CD4-positive, CD25-positive, alpha-beta regulatory T cell (primary cell): ENCODE results near the gene EOLA1. TPM values are rescaled to one million over a fixed set of nuclear protein-coding genes. Genes with fewer than 3 reads are reported as not detected.

Experiments used
- ATAC-seq, 2 donors: fragments of 150-1000 bp; cut with Tn5 transposase; one replicate each; pipeline ENCODE4 v1.10.0; 2021; ENCODE audit warnings: low read depth in 2 of 2, moderate number of reproducible peaks in 2 of 2, moderate library complexity in 1 of 2
- DNase-seq, 3 donors: peaks; one replicate each; pipeline versions ENCODE4 v3.0.0 to v3.0.0-alpha.2; 2012 to 2022; ENCODE audit warnings: mixed read lengths in 1 of 3
- H3K27ac ChIP-seq: one replicate; pipeline ENCODE4 v1.7.0; 2013; ENCODE audit warnings: mild to moderate bottlenecking, low read length; ENCODE audit not compliant: insufficient read depth, poor library complexity, severe bottlenecking
- H3K27me3 ChIP-seq: one replicate; pipeline ENCODE4 v1.7.0; 2013; ENCODE audit warnings: low read length; ENCODE audit not compliant: control insufficient read depth, insufficient read depth
- H3K36me3 ChIP-seq: one replicate; pipeline ENCODE4 v1.7.0; 2013; ENCODE audit warnings: mild to moderate bottlenecking, low read length, moderate library complexity; ENCODE audit not compliant: control insufficient read depth, insufficient read depth
- H3K4me1 ChIP-seq: 2 replicates; pipeline ENCODE4 v1.7.0; 2013; ENCODE audit warnings: mild to moderate bottlenecking, low read length; ENCODE audit not compliant: insufficient read depth, control insufficient read depth, poor library complexity, severe bottlenecking
- H3K4me3 ChIP-seq: one replicate; pipeline ENCODE4 v1.7.0; 2013; ENCODE audit warnings: low read depth, mild to moderate bottlenecking, low read length, moderate library complexity
- H3K9me3 ChIP-seq, 2 experiments: 1 replicate in 1 of 2; 2 replicates in 1 of 2; pipeline ENCODE4 v1.7.0; 2013; ENCODE audit warnings: low read length in 2 of 2, mild to moderate bottlenecking in 1 of 2, moderate library complexity in 1 of 2; ENCODE audit not compliant: control insufficient read depth in 2 of 2
- H3K27ac Mint-ChIP-seq, 3 donors: one replicate each; pipeline ENCODE4 v1.8.0; 2020 to 2022; ENCODE audit warnings: mild to moderate bottlenecking in 3 of 3, mixed read lengths in 3 of 3, moderate library complexity in 2 of 3
- H3K27me3 Mint-ChIP-seq: one replicate; pipeline ENCODE4 v1.8.0; 2022; ENCODE audit warnings: mild to moderate bottlenecking, mixed read lengths
- H3K36me3 Mint-ChIP-seq: one replicate; pipeline ENCODE4 v1.8.0; 2020; ENCODE audit warnings: mixed read lengths
- H3K4me1 Mint-ChIP-seq, 4 donors: one replicate each; pipeline ENCODE4 v1.8.0; 2020 to 2022; ENCODE audit warnings: mixed read lengths in 4 of 4, mild to moderate bottlenecking in 1 of 4
- H3K4me3 Mint-ChIP-seq, 4 donors: one replicate each; pipeline ENCODE4 v1.8.0; 2020 to 2022; ENCODE audit warnings: mild to moderate bottlenecking in 4 of 4, mixed read lengths in 4 of 4, moderate library complexity in 3 of 4
- H3K9me3 Mint-ChIP-seq, 7 donors: one replicate each; pipeline ENCODE4 v1.8.0; 2020 to 2022; ENCODE audit warnings: mixed read lengths in 7 of 7, mild to moderate bottlenecking in 3 of 7, moderate library complexity in 2 of 7
- polyA plus RNA-seq, 4 donors: library from polyadenylated mRNA; unstranded; fragments of 300-500 nt; fragmentation: Illumina TruSeq; gene quantifications; one replicate each; pipeline ENCODE4 v1.2.3, GENCODE V29; 2021
- total RNA-seq: library from RNA; stranded (reverse); gene quantifications from one replicate; pipeline ENCODE4 v1.2.3, GENCODE V29; 2022

EOLA1 gene
- total RNA-seq (81.3 TPM), polyA plus RNA-seq (10 to 100 TPM; 25.6 to 37.7 (median 32.3) TPM)

DNA sequence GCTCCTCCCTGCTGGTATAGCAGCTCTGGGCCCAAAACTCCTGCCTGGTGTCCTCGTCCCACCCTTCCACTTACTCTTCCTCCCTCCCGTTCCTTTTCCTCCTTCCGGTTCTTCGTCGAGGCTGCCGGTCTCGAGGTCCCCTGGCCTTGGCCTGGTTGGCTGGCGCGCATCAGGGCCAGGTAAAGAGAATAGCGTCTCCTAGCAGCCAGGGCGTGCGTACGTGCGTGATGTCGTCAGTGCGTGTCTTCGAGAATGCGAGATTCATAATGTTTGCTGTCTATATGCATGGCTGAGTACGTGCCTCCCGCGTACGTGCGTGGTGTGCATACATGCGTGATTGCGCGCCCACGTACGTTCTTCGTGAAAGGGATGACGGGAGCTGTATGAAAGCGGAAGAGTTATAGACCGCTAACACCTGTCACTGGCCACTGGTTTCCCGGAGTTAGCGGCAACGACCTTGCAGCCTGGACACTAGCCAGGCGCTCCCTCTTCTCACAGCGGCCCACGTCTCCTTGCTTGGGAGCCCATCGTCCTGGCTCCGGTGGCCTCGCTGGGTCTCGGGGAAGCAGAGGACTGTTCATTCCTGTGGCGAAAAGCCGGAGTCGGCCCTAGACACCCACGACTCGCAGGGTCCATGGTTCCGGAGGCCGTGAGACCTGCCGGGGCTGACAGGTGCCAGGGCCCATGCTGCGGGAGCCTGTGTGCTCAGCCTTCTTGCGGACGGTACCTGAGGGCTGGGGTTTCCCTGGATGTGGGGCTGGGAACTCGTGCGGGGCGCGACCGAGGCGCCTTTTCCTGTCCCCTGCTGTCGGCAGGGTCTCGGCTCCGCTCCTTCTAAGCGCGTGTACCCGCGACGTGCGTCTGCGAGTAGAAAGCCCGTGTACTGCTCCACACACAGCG lies at the start of gene EOLA1:
TSS of gene EOLA1 (plus strand) at position 392 of the 900 bp plus-strand sequence. CDS start 4,619 bp downstream, outside the sequence.
- no peaks in the 10 kb centered on the region for H3K36me3 ChIP-seq
- peaks cover 0 to 2% (median 0%) of the 10 kb centered on the region in 7 donors for H3K9me3 Mint-ChIP-seq
- H3K4me3 ChIP-seq, result peak within 1 kb of the TSS; percentile 77
- peak within 1 kb of the TSS; percentile 88 to 96 (median 96) for H3K4me3 Mint-ChIP-seq
- peak within 1 kb of the TSS; percentile 97 to 100 (median 98) for H3K27ac Mint-ChIP-seq
- H3K9me3 ChIP-seq, result no peaks in the 10 kb centered on the region
- H3K36me3 Mint-ChIP-seq, result no peaks in the 10 kb centered on the region
- H3K27ac ChIP-seq, result peak within 1 kb of the TSS; percentile 99
- no peaks in the 10 kb centered on the region for H3K27me3 ChIP-seq
- ATAC-seq (peak; percentile 74 to 78), DNase-seq (peak; percentile 87 to 97 (median 92))
- H3K4me1 Mint-ChIP-seq, result peaks cover 0 to 17% (median 3%) of the 10 kb centered on the region in 4 donors
- peaks cover 11% of the 10 kb centered on the region for H3K4me1 ChIP-seq
- no peaks in the 10 kb centered on the region for H3K27me3 Mint-ChIP-seq

DNA sequence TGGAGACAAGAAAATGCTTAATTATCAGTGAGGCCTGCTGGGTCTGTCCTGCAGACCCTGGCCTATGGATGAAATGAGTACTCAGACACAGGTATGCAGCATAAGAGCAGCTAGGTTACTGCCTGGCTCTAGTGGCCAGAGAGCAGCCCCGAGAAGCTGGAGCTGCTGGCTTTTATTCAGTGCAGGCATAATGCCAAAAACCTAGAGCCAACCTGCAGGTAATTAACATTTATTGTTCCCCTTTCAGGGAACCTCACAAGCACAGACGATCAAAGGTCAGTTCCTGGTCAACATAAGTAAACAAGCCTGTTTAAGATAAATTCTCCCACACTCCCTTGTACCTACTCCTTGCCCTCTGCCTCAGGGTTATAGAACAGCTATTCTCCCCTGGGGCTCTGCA lies 49.0 kb upstream of the EOLA1 start:
- peaks cover 0 to 11% (median 3%) of the 10 kb centered on the region in 4 donors for H3K4me1 Mint-ChIP-seq
- H3K27me3 Mint-ChIP-seq, result no peaks in the 10 kb centered on the region
- H3K4me3 Mint-ChIP-seq, result no peak overlapping the region
- H3K4me3 ChIP-seq, result no peak overlapping the region
- H3K27me3 ChIP-seq, result no peaks in the 10 kb centered on the region
- H3K9me3 ChIP-seq, result no peaks in the 10 kb centered on the region
- H3K27ac ChIP-seq, result no peak overlapping the region
- no peaks in the 10 kb centered on the region for H3K4me1 ChIP-seq
- peaks cover 16% of the 10 kb centered on the region for H3K36me3 Mint-ChIP-seq
- ATAC-seq (no peak), DNase-seq (no peak)
- peaks cover 0 to 1% (median 0%) of the 10 kb centered on the region in 7 donors for H3K9me3 Mint-ChIP-seq
- H3K36me3 ChIP-seq, result peaks cover 84% of the 10 kb centered on the region
- H3K27ac Mint-ChIP-seq, result no peak overlapping the region

DNA sequence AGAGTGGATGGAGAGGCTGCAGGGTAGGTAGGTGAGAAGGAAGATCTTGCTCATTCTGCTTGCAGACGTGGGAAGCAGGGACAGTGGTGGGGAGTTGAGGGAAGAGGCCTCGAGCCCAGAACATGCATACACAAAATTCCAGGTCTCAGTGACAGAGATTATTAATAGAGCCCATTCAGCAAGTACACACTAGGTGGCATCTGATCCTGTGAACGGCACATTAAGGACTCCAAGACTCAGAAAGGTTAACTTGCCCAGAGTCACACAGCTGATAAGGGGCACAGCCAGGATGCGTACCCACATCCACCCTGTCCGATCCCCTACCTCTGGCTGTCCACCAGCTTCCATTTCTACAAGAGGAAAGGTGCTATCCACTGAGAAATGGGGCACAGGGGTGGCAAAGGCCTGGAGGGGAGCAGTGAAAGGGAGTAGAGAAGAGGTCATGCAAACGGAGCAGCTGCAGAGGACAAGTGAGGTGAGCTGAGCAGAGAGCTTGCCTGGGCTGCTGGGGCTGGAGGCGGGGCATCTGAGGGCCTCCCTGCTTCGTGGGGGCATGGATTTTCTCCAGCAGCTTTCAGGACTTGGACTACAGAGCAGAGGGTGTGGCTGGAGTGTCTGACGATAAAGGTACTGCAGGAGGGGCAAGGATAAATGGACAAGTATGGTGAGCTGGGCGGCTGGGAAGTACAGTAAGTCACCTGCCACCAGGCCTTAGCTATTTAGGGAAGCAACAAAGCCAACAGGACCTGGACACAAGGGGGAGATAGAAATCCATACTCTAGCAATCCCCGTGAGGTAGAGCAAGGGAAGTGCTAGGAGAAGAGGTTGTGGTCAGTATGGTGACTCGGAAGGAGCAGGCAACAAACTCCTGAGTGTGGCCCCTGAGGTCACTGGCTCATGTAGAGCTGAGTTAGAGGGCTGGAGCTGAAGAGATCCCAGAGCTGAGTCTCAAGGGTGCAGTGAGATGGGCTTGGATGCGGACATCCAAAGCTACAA lies 46.9 kb upstream of the EOLA1 start:
- no peaks in the 10 kb centered on the region for H3K4me1 ChIP-seq
- no peaks in the 10 kb centered on the region for H3K9me3 ChIP-seq
- Mint-ChIP-seq H3K27ac (no peak overlapping the region), H3K27me3 (no peaks in the 10 kb centered on the region), H3K4me1 (peaks cover 0 to 6% (median 3%) of the 10 kb centered on the region in 4 donors), H3K4me3 (no peak overlapping the region), H3K36me3 (peaks cover 22% of the 10 kb centered on the region), H3K9me3 (peaks cover 0 to 1% (median 0%) of the 10 kb centered on the region in 7 donors)
- H3K27me3 ChIP-seq, result no peaks in the 10 kb centered on the region
- peaks cover 94% of the 10 kb centered on the region for H3K36me3 ChIP-seq
- no peak for ATAC-seq
- H3K4me3 ChIP-seq, result no peak overlapping the region
- H3K27ac ChIP-seq, result no peak overlapping the region
- no peak for DNase-seq

DNA sequence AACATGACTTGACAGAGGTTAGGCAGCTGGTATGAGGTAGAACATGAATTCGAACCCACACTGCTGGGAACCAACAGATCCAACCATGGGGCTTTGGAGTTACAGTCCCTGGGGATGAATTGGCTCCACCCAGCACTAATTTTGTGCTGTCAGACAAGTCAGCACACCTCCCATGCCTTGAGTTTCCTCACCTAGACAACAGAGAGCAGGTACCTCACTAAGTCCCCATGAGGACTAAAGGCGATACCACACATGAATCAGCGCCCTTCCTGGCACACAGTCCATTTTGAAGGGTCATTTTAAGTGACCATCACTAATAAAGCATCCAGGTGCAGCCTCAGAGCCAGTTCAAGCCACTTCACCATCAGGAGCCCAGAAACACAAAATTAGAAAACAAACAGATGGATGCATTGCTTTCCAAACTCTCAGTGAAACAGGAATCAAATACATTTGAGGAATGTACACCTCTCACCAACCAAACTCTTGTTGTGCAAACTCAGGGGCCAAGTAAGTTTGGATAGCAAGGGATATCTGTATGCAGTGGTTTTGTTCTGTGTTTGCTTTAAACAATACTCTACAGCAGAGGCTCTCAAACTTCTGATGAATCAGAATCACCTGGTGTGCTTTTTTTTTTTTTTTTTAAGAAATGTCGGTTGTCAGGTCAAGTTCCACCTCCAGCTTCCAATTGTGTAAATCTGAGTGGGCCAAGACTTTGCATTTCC lies 45.8 kb upstream of the EOLA1 start:
- H3K27ac Mint-ChIP-seq, result no peak overlapping the region
- peaks cover 0 to 1% (median 0%) of the 10 kb centered on the region in 7 donors for H3K9me3 Mint-ChIP-seq
- DNase-seq (no peak), ATAC-seq (no peak)
- no peak overlapping the region for H3K27ac ChIP-seq
- H3K4me1 ChIP-seq, result peaks cover 3% of the 10 kb centered on the region
- no peak overlapping the region for H3K4me3 Mint-ChIP-seq
- no peaks in the 10 kb centered on the region for H3K27me3 ChIP-seq
- H3K9me3 ChIP-seq, result no peaks in the 10 kb centered on the region
- peaks cover 18% of the 10 kb centered on the region for H3K36me3 Mint-ChIP-seq
- no peak overlapping the region for H3K4me3 ChIP-seq
- H3K36me3 ChIP-seq, result peaks cover 90% of the 10 kb centered on the region
- H3K27me3 Mint-ChIP-seq, result no peaks in the 10 kb centered on the region
- H3K4me1 Mint-ChIP-seq, result peaks cover 0 to 13% (median 4%) of the 10 kb centered on the region in 4 donors

DNA sequence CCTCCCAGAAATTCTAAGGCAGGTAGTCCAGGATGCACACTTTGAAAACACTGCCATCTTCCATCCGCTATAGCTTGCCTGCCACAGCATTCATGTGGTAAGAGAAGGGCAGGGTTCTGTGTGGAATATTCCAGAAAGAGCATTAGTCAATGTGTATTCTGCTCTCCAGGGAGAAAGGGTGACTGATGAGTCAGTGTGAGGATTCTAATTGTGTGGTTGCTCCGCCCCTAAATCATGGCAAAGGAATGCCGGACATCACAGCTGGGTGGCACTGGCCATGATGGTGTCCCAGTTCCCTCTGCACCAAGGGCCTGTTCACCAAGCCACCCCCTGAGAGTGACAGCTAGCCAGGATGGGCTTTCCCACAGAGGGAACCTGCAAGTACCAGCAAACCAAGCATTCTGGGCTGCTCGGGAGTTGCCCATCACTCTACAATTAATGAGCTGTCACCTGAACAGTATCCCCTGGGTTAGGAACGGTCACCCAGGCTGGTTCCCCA lies 45.2 kb upstream of the EOLA1 start:
- H3K27ac Mint-ChIP-seq, result no peak overlapping the region
- H3K36me3 Mint-ChIP-seq, result peaks cover 23% of the 10 kb centered on the region
- H3K4me3 Mint-ChIP-seq, result no peak overlapping the region
- H3K36me3 ChIP-seq, result peaks cover 89% of the 10 kb centered on the region
- DNase-seq (no peak), ATAC-seq (no peak)
- no peaks in the 10 kb centered on the region for H3K9me3 ChIP-seq
- no peak overlapping the region for H3K4me3 ChIP-seq
- H3K4me1 ChIP-seq, result peaks cover 3% of the 10 kb centered on the region
- no peaks in the 10 kb centered on the region for H3K9me3 Mint-ChIP-seq
- no peaks in the 10 kb centered on the region for H3K27me3 Mint-ChIP-seq
- no peaks in the 10 kb centered on the region for H3K27me3 ChIP-seq
- peaks cover 0 to 19% (median 8%) of the 10 kb centered on the region in 4 donors for H3K4me1 Mint-ChIP-seq
- H3K27ac ChIP-seq, result no peak overlapping the region

DNA sequence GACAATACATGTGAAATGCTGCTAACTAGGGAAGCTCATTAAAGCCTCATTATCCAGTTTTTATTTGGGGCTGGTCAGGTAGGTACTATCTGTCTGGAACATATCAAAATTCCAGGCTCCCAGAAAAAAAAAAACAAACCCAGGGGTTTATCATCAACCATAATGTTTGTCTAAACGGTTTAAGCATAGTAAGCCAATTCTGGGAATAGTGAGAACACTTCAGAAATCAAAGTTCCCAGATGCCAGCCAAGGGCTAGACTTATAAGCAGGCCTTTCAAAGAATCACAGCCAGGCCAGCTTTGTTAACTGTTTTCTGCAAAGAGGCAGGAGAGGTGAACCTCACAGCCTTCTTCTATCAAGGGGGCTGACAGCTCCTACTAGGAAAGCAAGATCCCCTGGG lies 43.8 kb upstream of the EOLA1 start:
- Histone ChIP-seq H3K27me3 (no peaks in the 10 kb centered on the region), H3K4me1 (peaks cover 14% of the 10 kb centered on the region), H3K4me3 (no peak overlapping the region), H3K27ac (no peak overlapping the region), H3K36me3 (peaks cover 88% of the 10 kb centered on the region), H3K9me3 (no peaks in the 10 kb centered on the region)
- Mint-ChIP-seq H3K27me3 (no peaks in the 10 kb centered on the region), H3K9me3 (peaks cover 0 to 3% (median 0%) of the 10 kb centered on the region in 7 donors), H3K27ac (no peak overlapping the region), H3K4me3 (peak overlapping the region in 2 of 4 donors; percentile 21 to 48), H3K36me3 (peaks cover 21% of the 10 kb centered on the region), H3K4me1 (peaks cover 5 to 28% (median 13%) of the 10 kb centered on the region in 4 donors)
- ATAC-seq (no peak), DNase-seq (no peak)

DNA sequence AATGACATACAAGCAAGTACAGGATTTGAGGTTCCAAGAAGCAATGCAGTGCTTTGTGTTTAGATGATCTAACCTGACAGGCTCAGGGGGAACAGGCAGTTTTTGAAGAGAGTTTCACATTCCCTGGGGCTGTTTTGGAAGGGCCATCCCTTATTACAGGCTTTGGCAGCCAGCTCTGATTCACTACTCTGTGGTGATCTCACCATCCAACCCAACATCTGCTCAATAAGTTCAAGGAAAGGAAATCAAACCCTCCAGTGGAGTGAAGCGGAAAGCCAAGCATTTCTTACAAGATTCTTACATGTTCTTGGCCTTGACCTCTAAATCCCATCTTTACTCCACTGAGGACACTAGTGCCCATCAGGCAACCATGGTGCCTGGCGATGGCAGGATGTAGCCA lies 43.2 kb upstream of the EOLA1 start:
- Mint-ChIP-seq H3K27me3 (no peaks in the 10 kb centered on the region), H3K36me3 (peaks cover 25% of the 10 kb centered on the region), H3K4me3 (peak overlapping the region in 1 of 4 donors; percentile 21), H3K4me1 (peaks cover 5 to 34% (median 16%) of the 10 kb centered on the region in 4 donors), H3K9me3 (peaks cover 0 to 3% (median 0%) of the 10 kb centered on the region in 7 donors), H3K27ac (no peak overlapping the region)
- Histone ChIP-seq H3K4me1 (peaks cover 17% of the 10 kb centered on the region), H3K27me3 (no peaks in the 10 kb centered on the region), H3K27ac (no peak overlapping the region), H3K9me3 (no peaks in the 10 kb centered on the region), H3K4me3 (no peak overlapping the region), H3K36me3 (peaks cover 88% of the 10 kb centered on the region)
- ATAC-seq (no peak), DNase-seq (no peak)
